Spleen (tissue), 11 donors: Measurements from ENCODE around the gene ZBTB4. TPM values are rescaled to one million over a fixed set of nuclear protein-coding genes. Genes with fewer than 3 reads are reported as not detected.

Experiments
- DNase-seq: peaks from one replicate; pipeline ENCODE4 v3.0.0-alpha.2; 2020
- H3K27ac ChIP-seq, 8 donors: fragments of 200-600 bp; sonication (generic) in 7 of 8; 1 replicate in 4 of 8; 2 replicates in 4 of 8; pipeline versions ENCODE4 v1.5.0 to v1.8.0; 2016 to 2021; ENCODE audit warnings: inconsistent platforms in 4 of 8, mild to moderate bottlenecking in 4 of 8, moderate library complexity in 1 of 8
- H3K27me3 ChIP-seq, 7 donors: fragments of 200-600 bp; sonication (generic) in 6 of 7; replicated peaks in 1 of 7; 1 replicate in 4 of 7; 2 replicates in 3 of 7; pipeline versions ENCODE4 v1.5.0 to v1.8.0; 2016 to 2021; ENCODE audit warnings: inconsistent platforms in 3 of 7, mild to moderate bottlenecking in 1 of 7
- H3K36me3 ChIP-seq, 6 donors: fragments of 200-600 bp; sonication (generic) in 5 of 6; 1 replicate in 4 of 6; 2 replicates in 2 of 6; pipeline versions ENCODE4 v1.5.0 to v1.8.0; 2016 to 2021; ENCODE audit warnings: inconsistent platforms in 2 of 6
- H3K4me1 ChIP-seq, 6 donors: fragments of 200-600 bp; sonication (generic) in 5 of 6; 1 replicate in 3 of 6; 2 replicates in 3 of 6; pipeline versions ENCODE4 v1.5.0 to v1.8.0; 2016 to 2021; ENCODE audit warnings: inconsistent platforms in 3 of 6
- H3K4me3 ChIP-seq, 8 donors: fragments of 200-600 bp; sonication (generic) in 7 of 8; 1 replicate in 4 of 8; 2 replicates in 4 of 8; pipeline versions ENCODE4 v1.5.0 to v1.8.0; 2016 to 2021; ENCODE audit warnings: inconsistent platforms in 4 of 8, mild to moderate bottlenecking in 4 of 8, moderate library complexity in 2 of 8
- H3K9me3 ChIP-seq, 8 donors: fragments of 200-600 bp; sonication (generic) in 7 of 8; 1 replicate in 4 of 8; 2 replicates in 4 of 8; pipeline versions ENCODE4 v1.5.0 to v1.8.0; 2016 to 2021; ENCODE audit warnings: inconsistent platforms in 4 of 8
- CTCF ChIP-seq, 11 experiments: fragments of 200-600 bp in 7 of 11; fragments of 450-650 bp in 4 of 11; sonication (generic) in 4 of 11; IDR thresholded peaks in 8 of 11; conservative IDR thresholded peaks in 3 of 11; 1 replicate in 7 of 11; 2 replicates in 4 of 11; pipeline versions ENCODE4 v1.4.0 to v1.8.0; 2016 to 2021; ENCODE audit warnings: antibody characterized with exemption in 11 of 11, inconsistent platforms in 4 of 11, mild to moderate bottlenecking in 1 of 11
- POLR2A ChIP-seq, 3 donors: fragments of 450-650 bp; IDR thresholded peaks; one replicate each; pipeline ENCODE4 v1.5.1; 2017; ENCODE audit warnings: antibody characterized with exemption in 3 of 3, mild to moderate bottlenecking in 1 of 3
- POLR2AphosphoS5 ChIP-seq, 3 donors: sonication (generic); formaldehyde crosslinking; IDR thresholded peaks; one replicate each; pipeline ENCODE4 v1.5.1; 2017; ENCODE audit warnings: antibody characterized with exemption in 3 of 3
- WGBS, 5 donors: extraction: QIAGEN DNeasy Blood & Tissue Kit in 3 of 5; methylation state at CpG; one replicate each; pipeline versions ENCODE4 v1.1.5 to v1.1.7; 2013 to 2018; 5-methylcytosine and 5-hydroxymethylcytosine counted together
- intact Hi-C: fragments of 100-400 bp; cut with DNase I; formaldehyde crosslinking; loops from one replicate; pipeline ENCODE4 v1.15.0; 2023; ENCODE audit warnings: low total_unique reads
- polyA plus RNA-seq, 3 donors: library from polyadenylated mRNA; stranded (reverse); fragments of 200-250 nt; gene quantifications; one replicate each; pipeline ENCODE4 v1.2.1, GENCODE V29; 2013
- total RNA-seq, 7 donors: library from RNA; depleted of rRNA in 3 of 7; stranded (reverse); fragments of >200 nt in 3 of 7; fragmentation: NEBNext Ultra II Directional in 4 of 7; extraction: Animal tissue kit (Norgen Biotek cat#: 25700) in 4 of 7; gene quantifications; one replicate each; pipeline versions ENCODE4 v1.1.0 to v1.2.1, GENCODE V29; 2016 to 2021
- donor health status: healthy with polysubstance abuse.
- donor health status: DM: no; HTN: no; CAD: no; lungs with moderate emphysema.
- donor health status: DM: no; HTN: no; CAD: no.
- donor health status: Bipolar disorder and iron deficiency.
- donor health status: healthy.
- donor health status: DM: no; HTN: no; CAD: no.
- donor health status: DM: yes; HTN: yes; CAD: no.

Gene ZBTB4
- total and polyA plus RNA-seq, 10 donors: 10.5 to 68.8 (median 42.2) TPM

- Histone ChIP-seq H3K4me1 (peaks cover 3 to 25% (median 20%) of the 10 kb centered on the region in 6 donors), H3K27me3 (no peaks in the 10 kb centered on the region), H3K4me3 (no peak overlapping the region), H3K9me3 (no peaks in the 10 kb centered on the region), H3K36me3 (peaks cover 0 to 72% (median 38%) of the 10 kb centered on the region in 6 donors), H3K27ac (no peak overlapping the region)
- TF ChIP-seq POLR2AphosphoS5 (IDR thresholded peaks at IDR 0.05): peak; percentile 17 to 60 (median 50)
- TF ChIP-seq POLR2A (IDR thresholded peaks at IDR 0.05): no peak
- intact Hi-C loops: no loop called here
- WGBS, 5 donors: 91 to 95% (median 93%) methylated on average over 30 to 44 of the region's 44 CpGs
- no peak for DNase-seq
Observed at GRCh38 chr17:7462474-7463371, 16.7 kb downstream of the ZBTB4 start.

GRCh38 chr17:7460850-7461660 lies 18.4 kb downstream of the ZBTB4 start:
- Histone ChIP-seq H3K9me3 (no peaks in the 10 kb centered on the region), H3K4me3 (no peak overlapping the region), H3K27ac (no peak overlapping the region), H3K27me3 (no peaks in the 10 kb centered on the region), H3K36me3 (peaks cover 0 to 58% (median 37%) of the 10 kb centered on the region in 6 donors), H3K4me1 (peaks cover 0 to 21% (median 14%) of the 10 kb centered on the region in 6 donors)
- no peak for DNase-seq
- TF ChIP-seq POLR2A (IDR thresholded peaks at IDR 0.05) (no peak), CTCF (IDR thresholded peaks at IDR 0.05 in 8 of 11, conservative IDR thresholded peaks at IDR 0.05 in 3 of 11) (no peak), POLR2AphosphoS5 (IDR thresholded peaks at IDR 0.05) (peak in 1 of 3 donors; percentile 11)
- whole genome bisulfite sequencing, 5 donors: 92 to 100% (median 95%) methylated on average over 7 of the region's 7 CpGs
- intact Hi-C loops: no loop called here

- intact Hi-C loops: no loop called here
- H3K27me3 ChIP-seq: no peaks in the 10 kb centered on the region
- no peaks in the 10 kb centered on the region for H3K9me3 ChIP-seq
- no peak overlapping the region for H3K27ac ChIP-seq
- no peak for DNase-seq
- no peak overlapping the region for H3K4me3 ChIP-seq
- H3K36me3 ChIP-seq: peaks cover 0 to 48% (median 27%) of the 10 kb centered on the region in 6 donors
- WGBS, 5 donors: 73 to 83% (median 77%) methylated on average over 3 of the region's 3 CpGs
- H3K4me1 ChIP-seq: peaks cover 0 to 17% (median 13%) of the 10 kb centered on the region in 6 donors
- TF ChIP-seq POLR2AphosphoS5 (IDR thresholded peaks at IDR 0.05) (no peak), CTCF (IDR thresholded peaks at IDR 0.05 in 8 of 11, conservative IDR thresholded peaks at IDR 0.05 in 3 of 11) (no peak), POLR2A (IDR thresholded peaks at IDR 0.05) (no peak)
Observed at GRCh38 chr17:7459961-7460545, 19.4 kb downstream of the ZBTB4 start.

- intact Hi-C loops: no loop called here
- no peak for DNase-seq
- peaks cover 0 to 49% (median 24%) of the 10 kb centered on the region in 7 donors for H3K27me3 ChIP-seq
- no peaks in the 10 kb centered on the region for H3K36me3 ChIP-seq
- no peak overlapping the region for H3K4me3 ChIP-seq
- peaks cover 4 to 30% (median 20%) of the 10 kb centered on the region in 6 donors for H3K4me1 ChIP-seq
- no peak overlapping the region for H3K27ac ChIP-seq
- no peaks in the 10 kb centered on the region for H3K9me3 ChIP-seq
- WGBS, 5 donors: 86 to 97% (median 94%) methylated on average over 7 of the region's 7 CpGs
- TF ChIP-seq POLR2AphosphoS5 (IDR thresholded peaks at IDR 0.05) (no peak), CTCF (IDR thresholded peaks at IDR 0.05 in 8 of 11, conservative IDR thresholded peaks at IDR 0.05 in 3 of 11) (no peak), POLR2A (IDR thresholded peaks at IDR 0.05) (no peak)
Observed at GRCh38 chr17:7448461-7448860, 31.0 kb downstream of the ZBTB4 start.
